HG02973 (cell line): ENCODE measurements around the gene COQ9.
"Not testable (repeated sequence)": the region's sequence is repeated elsewhere in the genome, so short reads cannot be mapped to it uniquely, and the experiment has no call there.

ENCODE experiments used
- ATAC-seq: cut with Tn5 transposase; IDR thresholded peaks from one replicate; pipeline ENCODE4 v1.9.1; 2021; ENCODE audit warnings: moderate library complexity; ENCODE audit not compliant: unreplicated experiment

The COQ9 gene

GRCh38 chr16:57484515-57485005 is 37.3 kb downstream of the COQ9 start:
- no peak for ATAC-seq

DNA sequence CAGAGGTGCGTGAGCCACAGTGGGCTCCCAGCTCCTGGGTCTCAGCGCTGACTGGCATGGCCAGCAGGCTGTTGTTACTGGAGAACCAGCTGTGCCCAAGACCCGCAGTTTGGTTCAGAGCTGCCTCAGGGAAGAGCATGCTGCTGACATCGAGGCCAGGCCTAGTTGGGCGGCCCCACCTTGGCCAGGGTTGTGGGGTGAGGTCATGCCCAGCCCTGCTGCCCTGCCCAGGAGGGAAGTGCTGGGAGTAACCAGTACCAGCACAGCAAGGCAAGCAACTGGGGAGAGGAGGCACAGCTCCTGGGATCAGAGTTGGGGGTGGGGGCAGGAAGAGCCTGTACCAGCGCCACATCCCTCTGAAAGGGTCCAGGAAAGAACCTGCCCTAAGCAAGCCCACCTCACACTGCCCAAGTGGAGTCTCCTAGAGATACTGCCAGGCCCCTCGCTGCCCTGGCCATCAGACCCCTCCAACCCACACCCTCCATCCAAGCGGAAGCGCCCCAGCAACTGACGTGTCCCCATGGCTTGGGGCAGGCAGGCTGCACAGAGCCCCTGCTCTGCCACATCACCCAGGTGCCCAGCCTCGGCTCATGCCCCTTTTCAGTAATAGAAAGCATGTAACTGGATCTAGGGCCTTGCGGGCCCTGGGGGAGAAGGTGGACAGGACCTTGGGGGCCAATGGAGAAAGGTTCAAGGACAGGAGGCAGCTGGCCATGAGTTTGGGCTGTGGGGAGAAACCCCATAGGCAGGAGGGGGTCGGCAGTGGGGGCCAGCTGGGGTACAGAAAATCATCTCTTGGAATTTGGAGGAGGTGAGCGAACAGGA is 38.0 kb downstream of the COQ9 start:
- no peak for ATAC-seq

DNA sequence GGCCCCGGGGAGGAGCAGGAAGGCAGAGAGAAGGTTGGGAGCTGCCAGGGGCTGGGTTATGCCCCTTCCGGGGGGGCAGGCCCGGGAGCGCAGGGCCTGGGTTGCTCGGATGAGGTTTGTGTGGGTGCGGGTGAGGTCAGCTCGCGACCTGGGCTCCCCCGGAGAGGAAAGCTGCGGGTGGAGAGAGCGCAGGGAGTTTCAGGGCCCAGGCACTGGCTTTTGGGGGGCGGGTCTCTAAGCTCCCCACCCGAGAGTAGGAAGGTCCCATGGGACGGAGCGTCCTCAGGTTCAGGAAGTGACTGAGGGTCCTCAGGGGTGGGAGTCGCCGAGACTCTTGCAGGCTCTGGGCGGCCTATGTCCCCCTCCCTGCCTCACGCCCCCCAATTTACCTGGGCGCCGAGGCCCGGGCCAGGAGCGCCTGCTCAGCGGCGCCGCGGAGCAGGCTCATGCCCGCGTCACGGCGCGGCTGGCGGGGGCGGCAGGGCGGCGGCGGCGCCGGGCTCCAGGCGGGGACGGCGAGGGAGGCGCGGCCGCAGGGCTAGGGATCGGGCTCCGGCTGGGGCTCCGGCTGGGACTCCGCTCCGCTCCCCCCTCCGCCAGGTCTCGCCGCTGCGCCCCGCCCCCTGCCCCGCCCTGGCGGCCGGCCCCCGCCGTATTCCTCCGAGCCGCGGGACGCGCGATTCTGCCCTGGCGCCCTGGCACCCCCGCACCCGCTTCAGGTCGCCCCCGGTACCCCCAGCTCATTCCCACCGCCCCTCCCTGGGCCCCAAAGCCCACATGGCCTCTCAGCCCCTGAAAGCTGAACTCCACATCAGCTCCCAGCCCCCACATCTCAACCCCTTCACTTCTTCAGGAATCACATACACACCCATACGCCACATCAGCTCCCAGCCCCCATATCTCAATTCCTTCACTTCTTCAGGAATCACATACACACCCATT is 38.9 kb downstream of the COQ9 start, which contains the start of gene DOK4:
TSS of gene DOK4 (minus strand) at position 578 of the 942 bp plus-strand sequence. CDS start 6,986 bp downstream, outside the sequence.
- ATAC-seq, result peak; percentile 89

GRCh38 chr16:57486858-57487834 is 39.9 kb downstream of the COQ9 start:
- no peak for ATAC-seq

DNA sequence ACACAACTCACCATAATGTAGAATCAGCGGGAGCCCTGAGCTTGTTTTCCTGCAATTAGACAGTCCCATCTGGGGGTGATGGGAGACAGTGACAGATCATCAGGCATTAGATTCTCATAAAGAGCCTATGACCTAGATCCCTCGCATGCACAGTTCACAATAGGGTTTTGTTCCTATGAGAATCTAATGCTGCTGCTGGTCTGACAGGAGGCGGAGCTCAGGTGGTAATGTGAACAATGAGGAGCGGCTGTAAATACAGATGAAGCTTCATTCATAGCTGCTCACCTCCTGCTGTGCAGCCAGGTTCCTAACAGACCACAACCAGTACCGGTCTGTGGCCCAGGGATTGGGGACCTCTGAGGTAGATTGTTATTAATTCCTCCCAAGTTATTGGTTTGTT is 42.0 kb downstream of the COQ9 start:
- no peak for ATAC-seq

GRCh38 chr16:57493767-57494166 is 46.5 kb downstream of the COQ9 start:
- no peak for ATAC-seq

DNA sequence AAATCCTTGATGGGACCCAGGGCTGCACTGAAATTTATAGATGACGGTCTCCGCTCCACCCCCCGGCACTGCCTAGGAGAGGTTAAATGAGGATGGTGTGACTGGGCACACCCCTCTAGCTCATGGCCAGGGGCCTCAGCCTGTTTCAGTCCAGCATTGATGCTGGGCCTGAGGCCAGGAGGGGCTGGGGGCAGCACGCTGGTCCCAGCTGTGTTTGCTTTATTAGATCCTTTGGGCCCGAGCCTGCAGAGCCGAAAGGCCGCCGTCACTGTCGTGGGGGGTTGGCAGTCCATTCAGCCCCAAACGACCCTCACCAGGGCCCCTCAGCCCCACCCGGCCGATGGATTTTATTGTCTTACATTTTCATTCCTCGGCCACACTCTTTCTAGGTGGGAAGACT is 49.8 kb downstream of the COQ9 start:
- no peak for ATAC-seq

GRCh38 chr16:57498031-57498430 is 50.8 kb downstream of the COQ9 start:
- no peak for ATAC-seq

DNA sequence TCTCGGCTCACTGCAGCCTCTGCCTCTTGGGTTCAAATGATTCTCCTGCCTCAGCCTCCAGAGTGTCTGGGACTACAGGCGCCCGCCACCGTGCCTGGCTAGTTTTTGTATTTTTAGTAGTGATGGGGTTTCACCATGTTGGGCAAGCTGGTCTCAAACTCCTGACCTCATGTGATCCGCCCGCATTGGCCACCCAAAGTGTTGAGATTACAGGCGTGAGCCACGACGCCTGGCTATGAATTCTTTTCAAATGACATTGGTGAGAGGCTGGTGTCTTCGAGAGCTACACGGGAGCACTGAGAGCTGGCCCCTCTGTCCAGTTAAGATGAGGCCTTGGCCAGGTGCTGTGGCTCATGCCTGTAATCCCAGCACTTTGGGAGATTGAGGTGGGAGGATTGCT is 52.7 kb downstream of the COQ9 start:
- ATAC-seq, result not testable (repeated sequence)

DNA sequence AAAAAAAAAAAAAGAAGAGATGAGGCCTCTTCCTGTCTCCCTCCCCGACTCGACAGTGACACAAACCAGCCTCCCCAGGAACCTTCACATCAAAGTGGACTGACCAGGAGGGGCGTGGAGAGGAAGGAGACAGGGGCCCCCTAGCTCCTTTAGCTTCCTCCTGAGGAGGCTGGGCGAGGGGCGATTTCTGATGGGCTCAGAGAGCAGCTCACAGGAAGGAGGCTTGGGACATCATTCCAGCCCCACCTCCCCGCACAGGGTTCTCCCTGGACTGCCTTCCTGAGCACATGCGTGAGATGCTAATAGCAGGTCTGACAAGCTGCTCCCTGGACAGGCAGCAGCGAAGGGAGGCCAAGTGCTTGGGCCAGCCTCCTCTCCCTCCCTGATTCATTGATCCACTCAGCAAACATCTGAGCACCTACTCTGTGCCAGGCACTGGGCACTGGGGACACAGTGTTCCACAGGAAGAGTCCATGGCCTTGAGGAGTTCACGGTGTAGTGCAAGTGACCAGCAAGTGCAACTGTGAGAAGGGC is 53.4 kb downstream of the COQ9 start:
- ATAC-seq, result no peak

GRCh38 chr16:57501492-57501891 is 54.2 kb downstream of the COQ9 start:
- no peak for ATAC-seq

DNA sequence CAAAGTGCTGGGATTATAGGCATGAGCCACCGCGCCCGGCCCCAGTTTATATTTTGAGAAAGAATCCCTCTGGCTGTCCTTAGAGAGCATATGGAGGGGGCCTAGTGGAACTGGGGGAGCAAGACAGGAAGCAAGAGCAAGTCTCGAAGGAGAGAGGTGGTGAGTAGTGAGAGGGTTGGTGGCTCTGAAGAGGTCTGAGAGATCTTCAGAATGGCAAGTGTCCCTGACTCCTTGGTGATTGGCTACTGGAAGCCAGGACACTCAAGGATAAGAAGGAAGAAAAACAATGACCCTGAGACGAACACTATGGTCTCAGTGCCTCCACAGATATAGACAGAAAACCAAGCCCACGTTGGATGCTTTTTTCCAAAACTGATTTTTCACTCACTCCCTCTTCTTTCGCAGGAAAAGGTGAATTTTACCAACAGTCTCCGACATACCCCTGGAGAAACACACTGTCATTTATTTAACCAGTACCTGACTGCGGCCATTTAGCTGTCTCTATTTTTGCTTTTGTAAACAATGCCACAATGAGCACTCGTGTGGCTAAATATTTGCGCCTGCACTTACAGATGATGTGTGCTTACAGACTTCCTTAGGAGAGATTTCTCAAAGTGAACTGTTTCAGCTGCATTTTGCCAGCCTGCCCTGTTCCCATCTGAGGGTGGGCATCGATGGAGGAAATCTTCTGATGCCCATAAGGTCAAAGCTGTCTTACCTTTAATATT is 54.9 kb downstream of the COQ9 start:
- no peak for ATAC-seq

GRCh38 chr16:57503366-57503765 is 56.1 kb downstream of the COQ9 start:
- ATAC-seq, result no peak

DNA sequence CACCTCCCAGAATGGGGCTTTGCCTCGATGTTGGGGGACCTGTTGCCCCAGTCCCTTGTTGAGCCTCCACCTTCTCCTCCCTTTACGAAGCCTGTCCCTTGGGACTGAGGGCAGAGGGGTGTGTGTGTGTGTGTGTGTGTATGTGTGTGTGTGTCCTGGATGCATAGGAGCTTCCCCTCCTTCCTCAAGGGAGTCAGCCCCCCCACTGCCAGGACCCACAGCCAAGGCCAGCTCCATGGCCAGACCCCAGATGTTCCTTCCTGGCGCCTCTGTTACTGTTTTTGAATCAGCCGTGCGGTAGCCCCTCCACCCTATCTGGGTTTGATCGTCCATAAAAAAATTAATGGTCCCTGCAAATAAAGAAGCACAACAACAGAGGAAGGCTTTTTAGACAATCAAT is 56.7 kb downstream of the COQ9 start:
- ATAC-seq, result no peak

- ATAC-seq, result no peak
Observed at GRCh38 chr16:57504491-57504890, 57.2 kb downstream of the COQ9 start.

- no peak for ATAC-seq
Observed at GRCh38 chr16:57505169-57505568, 57.9 kb downstream of the COQ9 start.

DNA sequence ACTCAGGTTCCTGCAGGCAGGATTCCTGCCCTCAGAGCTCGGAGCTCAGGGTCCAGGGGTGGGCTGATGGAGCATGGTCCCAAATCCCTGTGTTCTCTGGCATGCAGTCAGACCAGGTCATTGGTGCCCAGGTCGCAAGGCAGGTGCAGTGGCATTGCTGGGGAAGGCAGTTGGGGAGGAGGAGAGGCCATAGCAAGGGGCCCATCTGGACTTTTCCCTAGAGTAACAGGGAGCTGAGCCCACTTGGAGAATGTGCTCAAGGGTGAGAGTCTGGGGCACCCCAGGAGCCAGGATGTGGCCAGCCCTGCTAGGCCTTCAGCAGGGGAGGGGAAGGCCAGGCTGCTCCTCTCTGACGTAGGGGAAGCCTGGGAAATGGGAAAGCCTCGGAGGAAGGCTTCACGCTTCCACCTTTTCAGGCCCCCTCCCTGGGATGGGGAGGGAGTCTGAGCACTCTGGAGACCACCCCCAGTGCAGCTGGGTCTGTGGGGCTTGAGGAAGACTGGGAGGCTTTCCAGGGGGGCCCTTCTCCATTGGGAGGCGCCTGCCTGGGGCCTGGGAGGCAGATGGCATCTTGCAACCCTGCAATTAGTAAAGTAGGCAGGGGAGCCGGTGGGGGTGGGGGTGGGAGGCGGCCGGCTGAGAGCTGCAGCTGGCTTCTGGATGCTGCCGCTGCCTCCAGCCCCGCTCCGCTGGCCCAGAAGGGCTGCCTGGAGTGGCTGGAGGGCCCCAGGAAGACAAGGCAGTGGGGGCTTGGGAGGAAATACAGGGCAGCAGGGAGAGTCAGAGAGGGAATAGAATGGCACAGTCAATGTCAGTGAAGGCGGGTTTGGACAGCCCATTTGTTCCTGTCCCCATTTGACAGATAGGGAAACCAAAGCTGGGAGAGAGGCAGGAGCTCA is 60.1 kb downstream of the COQ9 start:
- ATAC-seq, result no peak

GRCh38 chr16:57508035-57508425 is 60.8 kb downstream of the COQ9 start:
- ATAC-seq, result no peak
